Suprapubic skin (tissue), 4 donors: ENCODE measurements around the gene HACE1. TPM values are rescaled to one million over a fixed set of nuclear protein-coding genes. Genes with fewer than 3 reads are reported as not detected.
"Not testable (repeated sequence)": the region's sequence is repeated elsewhere in the genome, so short reads cannot be mapped to it uniquely, and the experiment has no call there.

Source experiments
- DNase-seq, 2 donors: peaks; one replicate each; pipeline ENCODE4 v3.0.0-alpha.2; 2019; ENCODE audit warnings: low spot score in 2 of 2
- H3K27ac ChIP-seq: fragments of 200-600 bp; sonication (generic); one replicate; pipeline ENCODE4 v1.5.1; 2019
- H3K27me3 ChIP-seq: fragments of 200-600 bp; sonication (generic); one replicate; pipeline ENCODE4 v1.5.1; 2019
- H3K36me3 ChIP-seq: fragments of 200-600 bp; sonication (generic); one replicate; pipeline ENCODE4 v1.5.1; 2019
- H3K4me1 ChIP-seq: fragments of 200-600 bp; sonication (generic); one replicate; pipeline ENCODE4 v1.5.1; 2019
- H3K4me3 ChIP-seq: fragments of 200-600 bp; sonication (generic); one replicate; pipeline ENCODE4 v1.5.1; 2019; ENCODE audit warnings: mild to moderate bottlenecking
- H3K9me3 ChIP-seq: fragments of 200-600 bp; sonication (generic); one replicate; pipeline ENCODE4 v1.5.1; 2019
- EP300 ChIP-seq: sonication (generic); formaldehyde crosslinking; IDR thresholded peaks from one replicate; pipeline ENCODE4 v1.6.1; 2017; ENCODE audit warnings: antibody characterized with exemption
- POLR2A ChIP-seq, 2 donors: fragments of 450-650 bp; IDR thresholded peaks; one replicate each; pipeline ENCODE4 v1.6.1; 2017; ENCODE audit warnings: antibody characterized with exemption in 2 of 2, mild to moderate bottlenecking in 2 of 2, moderate library complexity in 2 of 2
- POLR2AphosphoS5 ChIP-seq, 3 donors: sonication (generic); formaldehyde crosslinking; IDR thresholded peaks; one replicate each; pipeline ENCODE4 v1.6.1; 2017; ENCODE audit warnings: antibody characterized with exemption in 3 of 3
- WGBS: methylation state at CpG from one replicate; pipeline ENCODE4 v1.1.5; 2018; 5-methylcytosine and 5-hydroxymethylcytosine counted together
- total RNA-seq, 4 donors: library from RNA; depleted of rRNA; stranded (reverse); fragments of >200 nt; gene quantifications; one replicate each; pipeline ENCODE4 v1.1.0, GENCODE V29; 2016
- TF ChIP-seq, protein P1 (sequence below), 2 donors: fragments of 200-600 bp in 1 of 2; fragments of 450-650 bp in 1 of 2; sonication (generic) in 1 of 2; IDR thresholded peaks; one replicate each; pipeline ENCODE4 v1.5.1; 2016 to 2019; ENCODE audit warnings: antibody characterized with exemption in 2 of 2, mild to moderate bottlenecking in 1 of 2, moderate library complexity in 1 of 2

HACE1 gene
- total RNA-seq, 4 donors from 2014 or later, result 8.8 to 26.0 (median 13.2) TPM

DNA sequence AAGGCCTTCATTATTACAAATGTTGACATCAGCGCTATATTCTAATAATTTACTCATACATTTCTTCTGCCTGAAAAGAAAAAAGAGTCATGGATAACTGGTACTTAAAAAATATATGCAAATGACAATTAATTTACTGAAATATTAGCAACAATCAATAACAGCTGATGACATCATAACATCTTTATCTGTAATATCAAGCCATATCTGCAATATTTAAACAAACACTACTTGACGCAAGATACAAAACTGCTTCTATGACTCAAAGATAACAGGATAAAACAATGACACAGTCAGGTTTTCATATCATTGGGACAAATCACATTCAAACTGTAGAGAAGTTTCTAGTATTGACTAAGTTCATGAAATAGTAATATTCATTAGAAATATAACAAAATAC, 16.5 kb downstream of the HACE1 start:
- DNase-seq, result no peak
- Histone ChIP-seq H3K36me3 (peaks cover 10% of the 10 kb centered on the region), H3K4me1 (no peaks in the 10 kb centered on the region), H3K27ac (no peak overlapping the region), H3K9me3 (no peaks in the 10 kb centered on the region), H3K4me3 (no peak overlapping the region), H3K27me3 (no peaks in the 10 kb centered on the region)
- TF ChIP-seq, protein P1, sequence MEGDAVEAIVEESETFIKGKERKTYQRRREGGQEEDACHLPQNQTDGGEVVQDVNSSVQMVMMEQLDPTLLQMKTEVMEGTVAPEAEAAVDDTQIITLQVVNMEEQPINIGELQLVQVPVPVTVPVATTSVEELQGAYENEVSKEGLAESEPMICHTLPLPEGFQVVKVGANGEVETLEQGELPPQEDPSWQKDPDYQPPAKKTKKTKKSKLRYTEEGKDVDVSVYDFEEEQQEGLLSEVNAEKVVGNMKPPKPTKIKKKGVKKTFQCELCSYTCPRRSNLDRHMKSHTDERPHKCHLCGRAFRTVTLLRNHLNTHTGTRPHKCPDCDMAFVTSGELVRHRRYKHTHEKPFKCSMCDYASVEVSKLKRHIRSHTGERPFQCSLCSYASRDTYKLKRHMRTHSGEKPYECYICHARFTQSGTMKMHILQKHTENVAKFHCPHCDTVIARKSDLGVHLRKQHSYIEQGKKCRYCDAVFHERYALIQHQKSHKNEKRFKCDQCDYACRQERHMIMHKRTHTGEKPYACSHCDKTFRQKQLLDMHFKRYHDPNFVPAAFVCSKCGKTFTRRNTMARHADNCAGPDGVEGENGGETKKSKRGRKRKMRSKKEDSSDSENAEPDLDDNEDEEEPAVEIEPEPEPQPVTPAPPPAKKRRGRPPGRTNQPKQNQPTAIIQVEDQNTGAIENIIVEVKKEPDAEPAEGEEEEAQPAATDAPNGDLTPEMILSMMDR (IDR thresholded peaks at IDR 0.05), result no peak
- no peak for TF ChIP-seq EP300
- no peak for TF ChIP-seq POLR2A (IDR thresholded peaks at IDR 0.05)
- TF ChIP-seq POLR2AphosphoS5 (IDR thresholded peaks at IDR 0.05), result no peak
- 96% methylated on average over 2 of the region's 2 CpGs for WGBS

DNA sequence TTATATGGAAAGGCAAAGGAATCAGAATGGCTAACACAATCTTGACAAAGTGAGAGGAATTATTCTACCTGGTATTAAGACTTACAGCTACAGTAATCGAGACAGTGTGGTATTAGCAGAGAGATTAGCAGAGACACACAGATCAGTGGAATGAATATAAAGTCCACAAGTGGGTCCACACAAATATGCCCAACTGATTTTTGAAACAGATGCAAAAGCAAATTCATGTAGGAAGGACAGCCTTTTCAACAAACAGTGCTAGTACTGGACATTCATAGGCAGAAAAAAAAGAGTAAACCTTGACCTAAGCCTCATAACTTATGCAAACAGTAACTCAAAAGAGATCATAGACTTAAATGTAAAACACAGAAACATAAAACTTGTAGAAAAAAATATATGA, 22.6 kb downstream of the HACE1 start:
- Histone ChIP-seq H3K9me3 (no peaks in the 10 kb centered on the region), H3K36me3 (peaks cover 18% of the 10 kb centered on the region), H3K27me3 (no peaks in the 10 kb centered on the region), H3K27ac (no peak overlapping the region), H3K4me1 (no peaks in the 10 kb centered on the region), H3K4me3 (no peak overlapping the region)
- DNase-seq, result no peak
- 100% methylated on average over 1 of the region's 1 CpG for WGBS
- TF ChIP-seq EP300 (no peak), POLR2A (IDR thresholded peaks at IDR 0.05) (no peak)

DNA sequence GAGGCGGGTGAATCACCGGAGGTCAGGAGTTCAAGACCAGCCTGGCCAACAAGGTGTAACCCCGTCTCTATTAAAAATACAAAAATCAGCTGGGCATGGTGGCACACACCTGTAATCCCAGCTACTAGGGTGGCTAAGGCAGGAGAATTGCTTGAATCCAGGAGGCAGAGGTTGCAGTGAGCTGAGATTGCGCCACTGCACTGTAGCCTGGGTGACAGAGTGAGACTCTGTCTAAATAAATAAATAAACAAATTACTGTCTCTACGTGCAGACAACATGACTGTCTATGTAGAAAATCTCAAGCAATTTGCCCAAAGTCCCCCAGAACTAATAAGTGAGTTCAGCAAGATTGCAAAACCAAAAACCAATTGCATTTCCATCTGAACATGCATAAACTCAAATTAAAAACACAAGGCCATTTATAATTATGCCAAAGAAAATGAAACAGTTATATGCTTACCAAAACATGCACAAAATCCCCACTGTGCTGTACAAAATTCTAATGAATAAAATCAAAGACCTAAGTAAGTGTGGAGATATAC, 23.2 kb downstream of the HACE1 start:
- not testable (repeated sequence) for H3K27ac ChIP-seq, DNase-seq, H3K4me3 ChIP-seq, H3K9me3 ChIP-seq, H3K4me1 ChIP-seq, H3K27me3 ChIP-seq
- peaks cover 18% of the 10 kb centered on the region for H3K36me3 ChIP-seq
- WGBS, result 87% methylated on average over 5 of the region's 5 CpGs

DNA sequence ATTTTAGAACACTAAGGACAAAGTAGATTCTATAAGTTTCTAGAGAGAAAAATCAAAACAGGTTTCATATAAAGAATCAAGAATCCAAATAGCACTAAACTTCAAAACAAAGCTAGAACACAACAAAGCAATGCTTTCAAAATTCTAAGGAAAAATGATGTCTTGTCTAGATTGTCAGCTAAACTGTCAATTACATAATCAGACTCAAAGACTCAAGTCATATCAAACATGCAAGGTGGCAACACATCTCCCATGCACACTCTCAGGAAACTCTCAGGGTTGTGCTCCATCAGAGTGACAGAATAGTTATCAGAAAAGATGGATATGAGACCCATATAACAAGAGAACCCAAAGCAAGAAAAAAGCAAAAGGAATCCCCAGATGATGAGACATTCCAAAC, 23.9 kb downstream of the HACE1 start:
- Histone ChIP-seq H3K36me3 (peaks cover 18% of the 10 kb centered on the region), H3K4me3 (no peak overlapping the region), H3K27ac (no peak overlapping the region), H3K27me3 (no peaks in the 10 kb centered on the region), H3K4me1 (no peaks in the 10 kb centered on the region), H3K9me3 (no peaks in the 10 kb centered on the region)
- DNase-seq, result no peak
- TF ChIP-seq POLR2A (IDR thresholded peaks at IDR 0.05), result no peak
- no peak for TF ChIP-seq POLR2AphosphoS5 (IDR thresholded peaks at IDR 0.05)
- TF ChIP-seq, protein P1 (IDR thresholded peaks at IDR 0.05), result no peak
- no peak for TF ChIP-seq EP300

DNA sequence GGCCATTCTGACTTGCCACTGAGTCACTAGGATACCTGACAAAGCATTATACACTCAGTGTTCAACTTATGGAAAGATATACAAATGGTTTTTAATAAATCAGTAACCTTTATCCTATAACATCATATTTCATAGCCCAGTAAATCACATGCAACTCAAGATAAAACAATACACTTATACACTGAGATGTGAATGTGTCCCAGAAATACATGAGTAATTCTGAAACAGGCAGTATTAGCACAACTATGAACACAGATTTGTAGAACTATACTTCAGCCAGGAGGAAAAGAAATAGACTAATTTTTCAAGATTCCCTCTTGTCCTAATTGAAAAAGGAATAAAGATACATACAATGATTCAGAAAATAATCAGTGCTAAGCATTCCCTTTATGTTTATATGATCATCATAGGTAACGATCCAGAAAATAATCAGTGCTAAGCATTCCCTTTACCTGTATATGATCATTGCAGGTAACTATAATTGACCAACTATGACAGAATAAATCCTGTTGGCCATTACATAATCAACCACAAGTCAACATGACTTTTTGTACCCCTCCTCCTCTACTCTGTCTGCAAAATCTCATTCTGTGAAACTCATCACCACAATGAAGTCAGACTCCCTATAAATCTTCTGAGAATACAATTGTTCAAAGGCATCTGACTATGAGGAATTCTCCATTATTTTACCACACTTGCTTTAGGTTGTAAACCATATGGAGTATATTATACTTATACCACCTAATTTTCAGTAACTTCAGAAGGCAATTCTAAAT, 30.3 kb downstream of the HACE1 start:
- no peak for DNase-seq

DNA sequence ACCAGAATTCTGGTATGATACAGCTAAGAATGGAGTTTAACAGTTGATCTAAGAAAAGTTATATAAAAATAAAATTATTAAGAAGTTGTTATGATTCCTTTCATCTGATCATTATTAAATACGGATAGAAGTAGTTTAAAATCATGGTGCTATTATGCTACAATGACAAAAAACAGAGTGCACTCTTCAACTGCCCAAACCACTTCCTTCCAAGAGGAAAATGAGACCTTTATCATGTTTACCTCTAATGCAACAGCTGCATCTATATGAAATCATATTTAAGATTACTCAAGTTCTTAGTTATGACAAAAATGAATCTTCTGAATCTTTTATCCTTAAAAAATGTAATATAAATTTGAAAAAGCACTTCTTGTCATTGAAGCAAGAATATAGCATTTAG, 31.2 kb downstream of the HACE1 start:
- no peak for DNase-seq
- no peak overlapping the region for H3K27ac ChIP-seq
- H3K27me3 ChIP-seq, result no peaks in the 10 kb centered on the region
- no peak overlapping the region for H3K4me3 ChIP-seq
- no peak for TF ChIP-seq POLR2AphosphoS5 (IDR thresholded peaks at IDR 0.05)
- TF ChIP-seq, protein P1 (IDR thresholded peaks at IDR 0.05), result no peak
- no peak for TF ChIP-seq EP300
- no peak for TF ChIP-seq POLR2A (IDR thresholded peaks at IDR 0.05)
- 81% methylated on average over 1 of the region's 1 CpG for WGBS
- H3K36me3 ChIP-seq, result peaks cover 20% of the 10 kb centered on the region
- H3K4me1 ChIP-seq, result no peaks in the 10 kb centered on the region
- H3K9me3 ChIP-seq, result no peaks in the 10 kb centered on the region

More for the DNA sequence above, 30.3 kb downstream of the HACE1 start:
- Histone ChIP-seq H3K4me3 (no peak overlapping the region), H3K27ac (no peak overlapping the region), H3K9me3 (no peaks in the 10 kb centered on the region), H3K36me3 (peaks cover 24% of the 10 kb centered on the region), H3K27me3 (no peaks in the 10 kb centered on the region), H3K4me1 (no peaks in the 10 kb centered on the region)
- 96% methylated on average over 1 of the region's 1 CpG for WGBS
- no peak for TF ChIP-seq POLR2AphosphoS5 (IDR thresholded peaks at IDR 0.05)
- no peak for TF ChIP-seq EP300
- TF ChIP-seq, protein P1 (IDR thresholded peaks at IDR 0.05), result no peak
- no peak for TF ChIP-seq POLR2A (IDR thresholded peaks at IDR 0.05)

DNA sequence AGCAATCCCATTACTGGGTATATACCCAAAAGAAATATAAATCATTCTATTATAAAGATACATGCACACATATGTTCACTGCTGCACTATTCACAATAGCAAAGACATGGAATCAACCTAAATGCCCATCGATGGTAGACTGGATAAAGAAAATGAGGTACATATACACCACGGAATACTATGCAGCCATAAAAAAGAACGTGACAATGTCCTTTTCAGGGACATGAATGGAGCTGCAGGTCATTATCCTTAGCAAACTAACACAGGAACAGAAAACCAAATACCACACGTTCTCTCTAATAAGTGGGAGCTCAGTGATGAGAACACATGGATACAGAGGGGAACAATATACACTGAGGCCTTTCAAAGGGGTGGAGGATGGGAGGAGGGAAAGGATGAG, 38.9 kb downstream of the HACE1 start:
- DNase-seq, H3K4me3 ChIP-seq, H3K27me3 ChIP-seq, H3K9me3 ChIP-seq, H3K4me1 ChIP-seq, H3K36me3 ChIP-seq, H3K27ac ChIP-seq: not testable (repeated sequence)
- WGBS, result 95% methylated on average over 4 of the region's 4 CpGs
